Duodenal mucosa (tissue), 2 donors: ENCODE data around the gene PDZD2.

Source experiments
- H3K27ac ChIP-seq: one replicate; pipeline ENCODE4 v1.7.0; 2013; ENCODE audit warnings: low read depth, low read length
- H3K27me3 ChIP-seq, 2 donors: one replicate each; pipeline ENCODE4 v1.7.0; 2013; ENCODE audit warnings: low read length in 2 of 2, control low read depth in 1 of 2; ENCODE audit not compliant: insufficient read depth in 2 of 2, control insufficient read depth in 1 of 2
- H3K36me3 ChIP-seq, 2 donors: one replicate each; pipeline ENCODE4 v1.7.0; 2013; ENCODE audit warnings: low read length in 2 of 2, control low read depth in 1 of 2; ENCODE audit not compliant: insufficient read depth in 2 of 2, control insufficient read depth in 1 of 2
- H3K4me1 ChIP-seq, 2 donors: one replicate each; pipeline ENCODE4 v1.7.0; 2013; ENCODE audit warnings: low read length in 2 of 2, control low read depth in 1 of 2; ENCODE audit not compliant: insufficient read depth in 2 of 2, control insufficient read depth in 1 of 2
- H3K4me3 ChIP-seq, 2 donors: one replicate each; pipeline ENCODE4 v1.7.0; 2013; ENCODE audit warnings: low read length in 2 of 2, low read depth in 1 of 2
- H3K9ac ChIP-seq, 2 donors: one replicate each; pipeline ENCODE4 v1.7.0; 2013; ENCODE audit warnings: low read length in 2 of 2, low read depth in 1 of 2
- H3K9me3 ChIP-seq, 2 donors: one replicate each; pipeline ENCODE4 v1.7.0; 2013; ENCODE audit warnings: low read length in 2 of 2, control low read depth in 1 of 2; ENCODE audit not compliant: control insufficient read depth in 1 of 2

The PDZD2 gene

GRCh38 chr5:31613651-31614050 is 25.3 kb upstream of the PDZD2 start:
- Histone ChIP-seq H3K9me3 (no peaks in the 10 kb centered on the region), H3K4me3 (no peak overlapping the region), H3K27me3 (peaks cover 3 to 5% of the 10 kb centered on the region in 2 donors), H3K27ac (no peak overlapping the region), H3K36me3 (no peaks in the 10 kb centered on the region), H3K4me1 (peaks cover 0 to 4% of the 10 kb centered on the region in 2 donors), H3K9ac (no peak overlapping the region)

GRCh38 chr5:31614151-31615020 is 24.5 kb upstream of the PDZD2 start:
- Histone ChIP-seq H3K9ac (no peak overlapping the region), H3K4me1 (peaks cover 0 to 4% of the 10 kb centered on the region in 2 donors), H3K36me3 (no peaks in the 10 kb centered on the region), H3K4me3 (no peak overlapping the region), H3K27ac (no peak overlapping the region), H3K27me3 (peaks cover 3 to 5% of the 10 kb centered on the region in 2 donors), H3K9me3 (no peaks in the 10 kb centered on the region)

GRCh38 chr5:31617867-31618266 is 21.1 kb upstream of the PDZD2 start:
- Histone ChIP-seq H3K36me3 (no peaks in the 10 kb centered on the region), H3K4me1 (peaks cover 0 to 4% of the 10 kb centered on the region in 2 donors), H3K9me3 (no peaks in the 10 kb centered on the region), H3K27ac (no peak overlapping the region), H3K27me3 (peaks cover 3 to 5% of the 10 kb centered on the region in 2 donors), H3K9ac (no peak overlapping the region), H3K4me3 (no peak overlapping the region)

- peaks cover 3 to 5% of the 10 kb centered on the region in 2 donors for H3K27me3 ChIP-seq
- H3K36me3 ChIP-seq: no peaks in the 10 kb centered on the region
- no peak overlapping the region for H3K27ac ChIP-seq
- H3K9me3 ChIP-seq: no peaks in the 10 kb centered on the region
- H3K4me1 ChIP-seq: no peaks in the 10 kb centered on the region
- no peak overlapping the region for H3K4me3 ChIP-seq
- H3K9ac ChIP-seq: no peak overlapping the region
Observed at GRCh38 chr5:31620026-31620425, 18.9 kb upstream of the PDZD2 start.

GRCh38 chr5:31623249-31623648 is 15.7 kb upstream of the PDZD2 start:
- no peak overlapping the region for H3K27ac ChIP-seq
- no peak overlapping the region for H3K9ac ChIP-seq
- H3K4me1 ChIP-seq: no peaks in the 10 kb centered on the region
- H3K4me3 ChIP-seq: no peak overlapping the region
- no peaks in the 10 kb centered on the region for H3K9me3 ChIP-seq
- no peaks in the 10 kb centered on the region for H3K36me3 ChIP-seq
- H3K27me3 ChIP-seq: peaks cover 4 to 9% of the 10 kb centered on the region in 2 donors

GRCh38 chr5:31625394-31625793 is 13.5 kb upstream of the PDZD2 start:
- no peaks in the 10 kb centered on the region for H3K4me1 ChIP-seq
- no peaks in the 10 kb centered on the region for H3K36me3 ChIP-seq
- no peak overlapping the region for H3K27ac ChIP-seq
- H3K9me3 ChIP-seq: no peaks in the 10 kb centered on the region
- no peak overlapping the region for H3K4me3 ChIP-seq
- no peak overlapping the region for H3K9ac ChIP-seq
- H3K27me3 ChIP-seq: peaks cover 0 to 9% of the 10 kb centered on the region in 2 donors

GRCh38 chr5:31626156-31626555 is 12.8 kb upstream of the PDZD2 start:
- Histone ChIP-seq H3K4me1 (no peaks in the 10 kb centered on the region), H3K4me3 (no peak overlapping the region), H3K27ac (no peak overlapping the region), H3K9ac (no peak overlapping the region), H3K36me3 (no peaks in the 10 kb centered on the region), H3K27me3 (peaks cover 0 to 9% of the 10 kb centered on the region in 2 donors), H3K9me3 (no peaks in the 10 kb centered on the region)

- no peak overlapping the region for H3K27ac ChIP-seq
- no peak overlapping the region for H3K9ac ChIP-seq
- H3K4me1 ChIP-seq: no peaks in the 10 kb centered on the region
- no peaks in the 10 kb centered on the region for H3K36me3 ChIP-seq
- H3K4me3 ChIP-seq: no peak overlapping the region
- H3K27me3 ChIP-seq: peaks cover 0 to 9% of the 10 kb centered on the region in 2 donors
- H3K9me3 ChIP-seq: no peaks in the 10 kb centered on the region
Observed at GRCh38 chr5:31626604-31627234, 12.2 kb upstream of the PDZD2 start.

GRCh38 chr5:31630931-31631330 is 8.0 kb upstream of the PDZD2 start:
- Histone ChIP-seq H3K9ac (no peak overlapping the region), H3K4me1 (no peaks in the 10 kb centered on the region), H3K27ac (no peak overlapping the region), H3K36me3 (no peaks in the 10 kb centered on the region), H3K27me3 (peaks cover 0 to 6% of the 10 kb centered on the region in 2 donors), H3K4me3 (no peak overlapping the region), H3K9me3 (no peaks in the 10 kb centered on the region)

GRCh38 chr5:31632460-31632859 is 6.5 kb upstream of the PDZD2 start:
- no peak overlapping the region for H3K4me3 ChIP-seq

More at GRCh38 chr5:31632460-31632859, 6.5 kb upstream of the PDZD2 start:
- peaks cover 0 to 4% of the 10 kb centered on the region in 2 donors for H3K27me3 ChIP-seq
- H3K36me3 ChIP-seq: no peaks in the 10 kb centered on the region
- H3K27ac ChIP-seq: no peak overlapping the region
- H3K9ac ChIP-seq: no peak overlapping the region
- H3K9me3 ChIP-seq: no peaks in the 10 kb centered on the region
- no peaks in the 10 kb centered on the region for H3K4me1 ChIP-seq
